Neural cell (in vitro differentiated cells): Measurements from ENCODE around the gene KNTC1.

Experiments used
- EP300 ChIP-seq: fragments of 450-650 bp; conservative IDR thresholded peaks from 2 replicates; pipeline ENCODE4 v1.6.1; 2014; ENCODE audit warnings: antibody characterized with exemption, mild to moderate bottlenecking, moderate library complexity; ENCODE audit not compliant: poor library complexity, severe bottlenecking
- EZH2 ChIP-seq: fragments of 200-600, 300-800 bp; shearing (Covaris generic), sonication (generic); IDR thresholded peaks from 2 replicates; pipeline ENCODE4 v1.6.1; 2014; ENCODE audit warnings: antibody characterized with exemption, low read length, borderline replicate concordance, mild to moderate bottlenecking; ENCODE audit not compliant: insufficient read depth, poor library complexity, severe bottlenecking
- MXI1 ChIP-seq: fragments of 450-650 bp; conservative IDR thresholded peaks from 2 replicates; pipeline ENCODE4 v1.6.1; 2014; ENCODE audit warnings: antibody characterized with exemption, mild to moderate bottlenecking; ENCODE audit not compliant: poor library complexity, severe bottlenecking
- POLR2AphosphoS5 ChIP-seq: IDR thresholded peaks from 2 replicates; pipeline ENCODE4 v1.6.1; 2012
- RAD21 ChIP-seq: fragments of 450-650 bp; conservative IDR thresholded peaks from 2 replicates; pipeline ENCODE4 v1.6.1; 2014; ENCODE audit warnings: antibody characterized with exemption, mild to moderate bottlenecking, moderate library complexity
- REST ChIP-seq: IDR thresholded peaks from 2 replicates; pipeline ENCODE4 v1.6.1; 2012; ENCODE audit warnings: borderline replicate concordance
- SMC3 ChIP-seq: fragments of 450-650 bp; conservative IDR thresholded peaks from 2 replicates; pipeline ENCODE4 v1.6.1; 2014; ENCODE audit warnings: antibody characterized with exemption, mild to moderate bottlenecking, moderate library complexity; ENCODE audit not compliant: poor library complexity
- TAF1 ChIP-seq: IDR thresholded peaks from 2 replicates; pipeline ENCODE4 v1.6.1; 2012; ENCODE audit warnings: low read depth
- TF ChIP-seq, protein P1 (sequence below): fragments of 450-650 bp; IDR thresholded peaks from 2 replicates; pipeline ENCODE4 v1.5.1; 2014; ENCODE audit warnings: antibody characterized with exemption, mild to moderate bottlenecking, moderate library complexity; ENCODE audit not compliant: poor library complexity, severe bottlenecking

DNA sequence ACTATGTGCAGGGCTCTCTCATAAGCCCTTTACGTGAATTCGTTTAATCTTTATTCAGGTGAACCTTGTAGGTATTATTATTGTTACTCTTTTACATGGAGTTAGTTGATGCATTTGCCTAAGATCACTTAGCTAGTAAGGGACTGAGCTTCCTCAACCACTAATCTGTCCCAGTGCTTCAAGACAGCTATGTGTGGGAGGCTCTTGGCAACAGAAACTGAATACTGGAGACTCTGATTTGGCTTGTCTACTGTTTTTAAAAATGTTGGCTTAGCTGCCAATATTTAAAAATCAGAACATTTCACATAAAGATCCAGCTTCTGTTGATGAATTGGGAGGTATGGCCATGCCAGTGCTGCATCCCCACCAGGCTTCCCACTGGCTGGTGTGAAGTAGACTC is 6.8 kb downstream of the KNTC1 start:
- TF ChIP-seq, protein P1, sequence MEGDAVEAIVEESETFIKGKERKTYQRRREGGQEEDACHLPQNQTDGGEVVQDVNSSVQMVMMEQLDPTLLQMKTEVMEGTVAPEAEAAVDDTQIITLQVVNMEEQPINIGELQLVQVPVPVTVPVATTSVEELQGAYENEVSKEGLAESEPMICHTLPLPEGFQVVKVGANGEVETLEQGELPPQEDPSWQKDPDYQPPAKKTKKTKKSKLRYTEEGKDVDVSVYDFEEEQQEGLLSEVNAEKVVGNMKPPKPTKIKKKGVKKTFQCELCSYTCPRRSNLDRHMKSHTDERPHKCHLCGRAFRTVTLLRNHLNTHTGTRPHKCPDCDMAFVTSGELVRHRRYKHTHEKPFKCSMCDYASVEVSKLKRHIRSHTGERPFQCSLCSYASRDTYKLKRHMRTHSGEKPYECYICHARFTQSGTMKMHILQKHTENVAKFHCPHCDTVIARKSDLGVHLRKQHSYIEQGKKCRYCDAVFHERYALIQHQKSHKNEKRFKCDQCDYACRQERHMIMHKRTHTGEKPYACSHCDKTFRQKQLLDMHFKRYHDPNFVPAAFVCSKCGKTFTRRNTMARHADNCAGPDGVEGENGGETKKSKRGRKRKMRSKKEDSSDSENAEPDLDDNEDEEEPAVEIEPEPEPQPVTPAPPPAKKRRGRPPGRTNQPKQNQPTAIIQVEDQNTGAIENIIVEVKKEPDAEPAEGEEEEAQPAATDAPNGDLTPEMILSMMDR = no peak
- TF ChIP-seq MXI1 = no peak
- no peak for TF ChIP-seq TAF1
- no peak for TF ChIP-seq EZH2
- TF ChIP-seq SMC3 = no peak
- TF ChIP-seq REST = no peak
- TF ChIP-seq POLR2AphosphoS5 = no peak
- no peak for TF ChIP-seq RAD21
- TF ChIP-seq EP300 = no peak
